ENCODE measurements around the gene ACSM4. TPM values are rescaled to one million over a fixed set of nuclear protein-coding genes. Genes with fewer than 3 reads are reported as not detected.

The ACSM4 gene
- total and polyA plus RNA-seq, 2 of the 8 experiments (the other 6 are each of a cell fraction or from before 2014, with no cell fraction given): not detected

DNA sequence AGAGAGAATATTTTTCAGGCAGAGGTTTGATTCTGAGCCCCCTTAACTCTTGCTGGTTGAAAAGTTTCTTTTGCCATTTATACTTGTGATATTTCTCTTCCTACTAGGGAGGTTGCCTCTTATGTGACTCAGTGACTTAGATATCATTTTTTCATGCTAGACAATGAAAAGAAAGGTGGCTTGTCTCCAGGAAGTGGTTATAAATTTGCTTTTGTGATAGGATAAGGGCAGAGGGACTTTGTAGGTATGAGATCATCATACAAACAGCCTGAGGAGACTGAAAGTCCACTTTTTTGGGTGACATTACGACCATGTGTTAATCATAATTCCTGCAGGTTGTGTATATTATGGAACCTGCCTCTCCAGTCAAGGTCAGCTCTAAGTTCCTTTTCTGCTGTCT is 35.8 kb downstream of the ACSM4 start:
- Histone ChIP-seq H3K27ac (ENCODE audit: low read depth, low read length) (no peak overlapping the region), H3K27me3 (replicated peaks in 1 of 4; ENCODE audit: control insufficient read depth in 3 of 4, extremely low read depth in 1 of 4, insufficient read depth in 3 of 4, low read length in 3 of 4) (no peaks in the 10 kb centered on the region), H3K9me3 (ENCODE audit: insufficient read depth in 2 of 2, low read depth in 1 of 2, low read length in 1 of 2) (peaks cover 8 to 16% of the 10 kb centered on the region in 2 experiments), H4K5ac (ENCODE audit: insufficient read length, low read depth, low read length) (no peak overlapping the region), H3K14ac (ENCODE audit: insufficient read length) (no peak overlapping the region), H2AK5ac (ENCODE audit: low read depth, low read length) (no peak overlapping the region), H3K79me1 (ENCODE audit: low read depth, low read length) (no peaks in the 10 kb centered on the region), H3K36me3 (ENCODE audit: control insufficient read depth in 2 of 4, insufficient read depth in 4 of 4, low read length in 3 of 4) (peaks cover 0 to 2% (median 0%) of the 10 kb centered on the region in 4 experiments; a peak in 1 of 8 replicates), H2BK120ac (replicated peaks; ENCODE audit: low read depth, low read length) (no peak overlapping the region), H3K4me2 (ENCODE audit: insufficient read depth in 1 of 2, low read depth in 2 of 2, low read length in 2 of 2) (no peak overlapping the region), H4K91ac (replicated peaks; ENCODE audit: insufficient read length, low read length) (no peak overlapping the region), H4K8ac (ENCODE audit: extremely low read depth, insufficient read depth, low read length) (no peak overlapping the region), H2BK5ac (ENCODE audit: low read depth, low read length) (no peak overlapping the region), H3K9ac (replicated peaks in 1 of 4; ENCODE audit: extremely low read depth in 1 of 4, low read depth in 3 of 4, low read length in 3 of 4) (no peak overlapping the region), H3K18ac (ENCODE audit: extremely low read depth, low read length) (no peak overlapping the region), H3K79me2 (ENCODE audit: control insufficient read depth in 1 of 2, insufficient read depth in 2 of 2, low read length in 2 of 2) (no peaks in the 10 kb centered on the region), H3K56ac (replicated peaks; ENCODE audit: insufficient read length, low read depth, low read length) (no peak overlapping the region), H3K23me2 (ENCODE audit: low read depth, low read length) (no peaks in the 10 kb centered on the region), H3K4me1 (replicated peaks in 1 of 4; ENCODE audit: control insufficient read depth in 3 of 4, insufficient read depth in 4 of 4, low read length in 3 of 4) (no peaks in the 10 kb centered on the region), H3K4ac (replicated peaks; ENCODE audit: insufficient read length, low read depth, low read length) (no peak overlapping the region), H2AFZ (ENCODE audit: low read length) (no peak overlapping the region), H4K20me1 (replicated peaks in 1 of 2; ENCODE audit: control insufficient read depth in 1 of 2, insufficient read depth in 2 of 2, low read length in 2 of 2) (no peaks in the 10 kb centered on the region), H2BK20ac (ENCODE audit: low read length) (no peak overlapping the region), H2BK15ac (ENCODE audit: low read length) (no peak overlapping the region), H3K23ac (ENCODE audit: insufficient read length) (no peak overlapping the region), H3K4me3 (ENCODE audit: extremely low read depth in 1 of 4, insufficient read depth in 2 of 4, low read depth in 3 of 4, low read length in 4 of 4) (no peak overlapping the region), H2BK12ac (ENCODE audit: low read depth, low read length) (no peak overlapping the region)
- ChIA-PET POLR2A (ENCODE audit: partially characterized antibody) (no interaction called here), CTCF (ENCODE audit: partially characterized antibody) (no interaction called here)
- WGBS, 2 experiments (ENCODE audit: extremely low coverage in 1 of 2, insufficient coverage in 1 of 2, insufficient read length in 1 of 2, insufficient replicate concordance in 2 of 2, low coverage in 1 of 2, low lambda C conversion rate in 2 of 2, missing lambda C conversion rate in 1 of 2): 82% methylated on average over 1 of the region's 1 CpG; no CpG with 5 or more reads in 1 of the 2 experiments
- FAIRE-seq (no peak), DNase-seq (ENCODE audit: low read depth in 1 of 2, low spot score in 2 of 2) (no peak)
- TF ChIP-seq, protein P1, sequence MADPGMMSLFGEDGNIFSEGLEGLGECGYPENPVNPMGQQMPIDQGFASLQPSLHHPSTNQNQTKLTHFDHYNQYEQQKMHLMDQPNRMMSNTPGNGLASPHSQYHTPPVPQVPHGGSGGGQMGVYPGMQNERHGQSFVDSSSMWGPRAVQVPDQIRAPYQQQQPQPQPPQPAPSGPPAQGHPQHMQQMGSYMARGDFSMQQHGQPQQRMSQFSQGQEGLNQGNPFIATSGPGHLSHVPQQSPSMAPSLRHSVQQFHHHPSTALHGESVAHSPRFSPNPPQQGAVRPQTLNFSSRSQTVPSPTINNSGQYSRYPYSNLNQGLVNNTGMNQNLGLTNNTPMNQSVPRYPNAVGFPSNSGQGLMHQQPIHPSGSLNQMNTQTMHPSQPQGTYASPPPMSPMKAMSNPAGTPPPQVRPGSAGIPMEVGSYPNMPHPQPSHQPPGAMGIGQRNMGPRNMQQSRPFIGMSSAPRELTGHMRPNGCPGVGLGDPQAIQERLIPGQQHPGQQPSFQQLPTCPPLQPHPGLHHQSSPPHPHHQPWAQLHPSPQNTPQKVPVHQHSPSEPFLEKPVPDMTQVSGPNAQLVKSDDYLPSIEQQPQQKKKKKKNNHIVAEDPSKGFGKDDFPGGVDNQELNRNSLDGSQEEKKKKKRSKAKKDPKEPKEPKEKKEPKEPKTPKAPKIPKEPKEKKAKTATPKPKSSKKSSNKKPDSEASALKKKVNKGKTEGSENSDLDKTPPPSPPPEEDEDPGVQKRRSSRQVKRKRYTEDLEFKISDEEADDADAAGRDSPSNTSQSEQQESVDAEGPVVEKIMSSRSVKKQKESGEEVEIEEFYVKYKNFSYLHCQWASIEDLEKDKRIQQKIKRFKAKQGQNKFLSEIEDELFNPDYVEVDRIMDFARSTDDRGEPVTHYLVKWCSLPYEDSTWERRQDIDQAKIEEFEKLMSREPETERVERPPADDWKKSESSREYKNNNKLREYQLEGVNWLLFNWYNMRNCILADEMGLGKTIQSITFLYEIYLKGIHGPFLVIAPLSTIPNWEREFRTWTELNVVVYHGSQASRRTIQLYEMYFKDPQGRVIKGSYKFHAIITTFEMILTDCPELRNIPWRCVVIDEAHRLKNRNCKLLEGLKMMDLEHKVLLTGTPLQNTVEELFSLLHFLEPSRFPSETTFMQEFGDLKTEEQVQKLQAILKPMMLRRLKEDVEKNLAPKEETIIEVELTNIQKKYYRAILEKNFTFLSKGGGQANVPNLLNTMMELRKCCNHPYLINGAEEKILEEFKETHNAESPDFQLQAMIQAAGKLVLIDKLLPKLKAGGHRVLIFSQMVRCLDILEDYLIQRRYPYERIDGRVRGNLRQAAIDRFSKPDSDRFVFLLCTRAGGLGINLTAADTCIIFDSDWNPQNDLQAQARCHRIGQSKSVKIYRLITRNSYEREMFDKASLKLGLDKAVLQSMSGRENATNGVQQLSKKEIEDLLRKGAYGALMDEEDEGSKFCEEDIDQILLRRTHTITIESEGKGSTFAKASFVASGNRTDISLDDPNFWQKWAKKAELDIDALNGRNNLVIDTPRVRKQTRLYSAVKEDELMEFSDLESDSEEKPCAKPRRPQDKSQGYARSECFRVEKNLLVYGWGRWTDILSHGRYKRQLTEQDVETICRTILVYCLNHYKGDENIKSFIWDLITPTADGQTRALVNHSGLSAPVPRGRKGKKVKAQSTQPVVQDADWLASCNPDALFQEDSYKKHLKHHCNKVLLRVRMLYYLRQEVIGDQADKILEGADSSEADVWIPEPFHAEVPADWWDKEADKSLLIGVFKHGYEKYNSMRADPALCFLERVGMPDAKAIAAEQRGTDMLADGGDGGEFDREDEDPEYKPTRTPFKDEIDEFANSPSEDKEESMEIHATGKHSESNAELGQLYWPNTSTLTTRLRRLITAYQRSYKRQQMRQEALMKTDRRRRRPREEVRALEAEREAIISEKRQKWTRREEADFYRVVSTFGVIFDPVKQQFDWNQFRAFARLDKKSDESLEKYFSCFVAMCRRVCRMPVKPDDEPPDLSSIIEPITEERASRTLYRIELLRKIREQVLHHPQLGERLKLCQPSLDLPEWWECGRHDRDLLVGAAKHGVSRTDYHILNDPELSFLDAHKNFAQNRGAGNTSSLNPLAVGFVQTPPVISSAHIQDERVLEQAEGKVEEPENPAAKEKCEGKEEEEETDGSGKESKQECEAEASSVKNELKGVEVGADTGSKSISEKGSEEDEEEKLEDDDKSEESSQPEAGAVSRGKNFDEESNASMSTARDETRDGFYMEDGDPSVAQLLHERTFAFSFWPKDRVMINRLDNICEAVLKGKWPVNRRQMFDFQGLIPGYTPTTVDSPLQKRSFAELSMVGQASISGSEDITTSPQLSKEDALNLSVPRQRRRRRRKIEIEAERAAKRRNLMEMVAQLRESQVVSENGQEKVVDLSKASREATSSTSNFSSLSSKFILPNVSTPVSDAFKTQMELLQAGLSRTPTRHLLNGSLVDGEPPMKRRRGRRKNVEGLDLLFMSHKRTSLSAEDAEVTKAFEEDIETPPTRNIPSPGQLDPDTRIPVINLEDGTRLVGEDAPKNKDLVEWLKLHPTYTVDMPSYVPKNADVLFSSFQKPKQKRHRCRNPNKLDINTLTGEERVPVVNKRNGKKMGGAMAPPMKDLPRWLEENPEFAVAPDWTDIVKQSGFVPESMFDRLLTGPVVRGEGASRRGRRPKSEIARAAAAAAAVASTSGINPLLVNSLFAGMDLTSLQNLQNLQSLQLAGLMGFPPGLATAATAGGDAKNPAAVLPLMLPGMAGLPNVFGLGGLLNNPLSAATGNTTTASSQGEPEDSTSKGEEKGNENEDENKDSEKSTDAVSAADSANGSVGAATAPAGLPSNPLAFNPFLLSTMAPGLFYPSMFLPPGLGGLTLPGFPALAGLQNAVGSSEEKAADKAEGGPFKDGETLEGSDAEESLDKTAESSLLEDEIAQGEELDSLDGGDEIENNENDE (IDR thresholded peaks at IDR 0.05; ENCODE audit: insufficient replicate concordance, low read length): no peak

Measured in H1 (cell line).